ENCODE data around the gene CYB561. TPM values are rescaled to one million over a fixed set of nuclear protein-coding genes. Genes with fewer than 3 reads are reported as not detected.

The CYB561 gene
- total and polyA plus RNA-seq, 2 donors (not counting 3 experiments of a cell fraction or from before 2014, with no cell fraction given): 34.9 to 71.1 TPM

DNA sequence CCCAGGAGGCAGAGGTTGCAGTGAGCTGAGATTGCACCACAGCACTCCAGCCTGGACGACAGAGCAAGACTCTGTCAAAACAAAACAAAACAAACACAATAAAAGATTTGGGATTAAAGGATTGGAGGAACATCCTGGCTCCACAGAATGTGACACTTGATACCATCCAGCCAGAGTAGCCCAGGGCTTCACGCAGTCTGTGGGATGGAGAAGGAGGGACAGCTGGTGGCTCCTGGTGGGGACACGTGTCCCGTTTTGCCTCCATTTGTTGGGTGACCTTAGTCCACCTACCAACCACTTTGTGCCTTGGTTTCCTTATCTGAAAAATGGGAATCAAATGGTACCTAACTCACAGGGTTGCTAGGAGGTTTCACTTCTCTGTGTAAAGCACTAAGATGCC, 12.4 kb upstream of the CYB561 start:
- Histone ChIP-seq H3K9me1 (replicated peaks; ENCODE audit: control insufficient read depth, extremely low read depth, insufficient read depth, low read length) (no peaks in the 10 kb centered on the region), H3K79me2 (ENCODE audit: control insufficient read depth, insufficient read depth, low read length) (no peaks in the 10 kb centered on the region), H3K9ac (replicated peaks; ENCODE audit: extremely low read depth, insufficient read depth, low read length) (no peak overlapping the region), H3K27me3 (ENCODE audit: control insufficient read depth in 2 of 2, insufficient read depth in 2 of 2, low read length in 2 of 2) (no peaks in the 10 kb centered on the region), H4K20me1 (replicated peaks; ENCODE audit: control insufficient read depth, extremely low read depth, insufficient read depth, low read length) (no peaks in the 10 kb centered on the region), H3K4me1 (ENCODE audit: control insufficient read depth, extremely low read depth, insufficient read depth, low read length) (peaks cover 13% of the 10 kb centered on the region), H2AFZ (ENCODE audit: low read depth, low read length) (no peak overlapping the region), H3K36me3 (ENCODE audit: control insufficient read depth in 2 of 2, extremely low read depth in 1 of 2, insufficient read depth in 2 of 2, low read length in 2 of 2) (no peaks in the 10 kb centered on the region), H3K27ac (ENCODE audit: insufficient read depth, low read depth, low read length) (no peak overlapping the region), H3K4me2 (ENCODE audit: insufficient read depth, low read length) (no peak overlapping the region), H3K4me3 (replicated peaks in 1 of 3; ENCODE audit: insufficient read depth in 1 of 3, low read depth in 1 of 3, low read length in 3 of 3) (no peak overlapping the region), H3K9me3 (replicated peaks; ENCODE audit: control insufficient read depth, insufficient read depth, low read length) (no peaks in the 10 kb centered on the region)
- ChIA-PET CTCF (interaction anchor here (1.0 to 3.4 kb wide), 3 partner anchors 16 to 33 kb away, joined by 5 to 18 read pairs (median 12); partner anchors contain the start of gene ACE), POLR2A (interaction anchor here (0.6 kb wide), 1 partner anchor 93 kb away, joined by 6 read pairs; no protein-coding TSS in a partner anchor)
- FAIRE-seq (peak; percentile 4), DNase-seq (ENCODE audit: low read depth, low spot score) (no peak)
- BruUV-seq (replicated peaks): no TSS peak
- TF ChIP-seq, protein P1, sequence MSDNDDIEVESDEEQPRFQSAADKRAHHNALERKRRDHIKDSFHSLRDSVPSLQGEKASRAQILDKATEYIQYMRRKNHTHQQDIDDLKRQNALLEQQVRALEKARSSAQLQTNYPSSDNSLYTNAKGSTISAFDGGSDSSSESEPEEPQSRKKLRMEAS (IDR thresholded peaks at IDR 0.05; ENCODE audit: insufficient read depth, insufficient read length): no peak
- TF ChIP-seq, protein P2, sequence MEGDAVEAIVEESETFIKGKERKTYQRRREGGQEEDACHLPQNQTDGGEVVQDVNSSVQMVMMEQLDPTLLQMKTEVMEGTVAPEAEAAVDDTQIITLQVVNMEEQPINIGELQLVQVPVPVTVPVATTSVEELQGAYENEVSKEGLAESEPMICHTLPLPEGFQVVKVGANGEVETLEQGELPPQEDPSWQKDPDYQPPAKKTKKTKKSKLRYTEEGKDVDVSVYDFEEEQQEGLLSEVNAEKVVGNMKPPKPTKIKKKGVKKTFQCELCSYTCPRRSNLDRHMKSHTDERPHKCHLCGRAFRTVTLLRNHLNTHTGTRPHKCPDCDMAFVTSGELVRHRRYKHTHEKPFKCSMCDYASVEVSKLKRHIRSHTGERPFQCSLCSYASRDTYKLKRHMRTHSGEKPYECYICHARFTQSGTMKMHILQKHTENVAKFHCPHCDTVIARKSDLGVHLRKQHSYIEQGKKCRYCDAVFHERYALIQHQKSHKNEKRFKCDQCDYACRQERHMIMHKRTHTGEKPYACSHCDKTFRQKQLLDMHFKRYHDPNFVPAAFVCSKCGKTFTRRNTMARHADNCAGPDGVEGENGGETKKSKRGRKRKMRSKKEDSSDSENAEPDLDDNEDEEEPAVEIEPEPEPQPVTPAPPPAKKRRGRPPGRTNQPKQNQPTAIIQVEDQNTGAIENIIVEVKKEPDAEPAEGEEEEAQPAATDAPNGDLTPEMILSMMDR (IDR thresholded peaks at IDR 0.05; ENCODE audit: extremely low read depth in 1 of 2, insufficient read depth in 1 of 2, low read depth in 1 of 2, low read length in 2 of 2): no peak
- TF ChIP-seq EZH2 (IDR thresholded peaks at IDR 0.05; ENCODE audit: borderline replicate concordance, low read depth, low read length, severe bottlenecking): no peak
- TF ChIP-seq POLR2A (IDR thresholded peaks at IDR 0.05; ENCODE audit: low read depth, low read length): no peak
- no peak for TF ChIP-seq MYC (IDR thresholded peaks at IDR 0.05; ENCODE audit: low read depth, low read length)
- TF ChIP-seq JUN (IDR thresholded peaks at IDR 0.05; ENCODE audit: borderline replicate concordance, insufficient read depth, insufficient read length, low read depth): no peak
- TF ChIP-seq POLR2AphosphoS5 (IDR thresholded peaks at IDR 0.05; ENCODE audit: insufficient read depth, low read depth, low read length): no peak
- TF ChIP-seq GATA2 (IDR thresholded peaks at IDR 0.05; ENCODE audit: insufficient read depth, insufficient read length, low read depth, low read length): no peak
- TF ChIP-seq FOS (IDR thresholded peaks at IDR 0.05; ENCODE audit: borderline replicate concordance, insufficient read depth, low read length): no peak
- intact Hi-C loops (cut with micrococcal nuclease): no loop called here
- dilution Hi-C loops (cut with MboI; ENCODE audit: extremely low pct_ligation_motif_present, low sequenced_read_pairs): no loop called here

Data from endothelial cell of umbilical vein (primary cell).